MCF 10A (cell line): ENCODE measurements around the gene RHBDL1. TPM values are rescaled to one million over a fixed set of nuclear protein-coding genes. Genes with fewer than 3 reads are reported as not detected.

Experiments
- BruUV-seq: library from RNA; stranded (reverse); fragments of 400-500 nt; replicated peaks from 2 replicates; lab custom pipeline; 2021; lab: Mats Ljungman, UMichigan
- CTCF ChIA-PET: fragments of 300-600 bp; sonication (Branson Sonifier 250); formaldehyde crosslinking; extraction: SDS; loops from one replicate; lab custom pipeline; 2021; ENCODE audit warnings: antibody characterized with exemption, inconsistent platforms; lab: Yijun Ruan, JAX
- POLR2A ChIA-PET: fragments of 300-600, 350-650 bp; sonication (Branson Sonifier 250); formaldehyde crosslinking; extraction: SDS; loops from one replicate; lab custom pipeline; 2020; ENCODE audit warnings: antibody characterized with exemption, inconsistent platforms; lab: Yijun Ruan, JAX
- DNase-seq: peaks from one replicate; pipeline ENCODE4 v3.0.0-alpha.2; 2018; ENCODE audit not compliant: unreplicated experiment
- H3K27ac Mint-ChIP-seq: one replicate; pipeline ENCODE4 v1.8.0; 2022; ENCODE audit warnings: mild to moderate bottlenecking, low read depth, mixed read lengths; ENCODE audit not compliant: unreplicated experiment
- H3K27me3 Mint-ChIP-seq: one replicate; pipeline ENCODE4 v1.8.0; 2022; ENCODE audit warnings: mixed read lengths; ENCODE audit not compliant: insufficient read depth, unreplicated experiment
- H3K36me3 Mint-ChIP-seq: one replicate; pipeline ENCODE4 v1.8.0; 2022; ENCODE audit warnings: mild to moderate bottlenecking, moderate library complexity, mixed read lengths; ENCODE audit not compliant: insufficient read depth, unreplicated experiment
- H3K4me1 Mint-ChIP-seq: one replicate; pipeline ENCODE4 v1.8.0; 2022; ENCODE audit warnings: mixed read lengths; ENCODE audit not compliant: insufficient read depth, unreplicated experiment
- H3K4me3 Mint-ChIP-seq: one replicate; pipeline ENCODE4 v1.8.0; 2022; ENCODE audit warnings: mild to moderate bottlenecking, moderate library complexity, mixed read lengths; ENCODE audit not compliant: unreplicated experiment
- H3K9me3 Mint-ChIP-seq: one replicate; pipeline ENCODE4 v1.8.0; 2022; ENCODE audit warnings: mixed read lengths; ENCODE audit not compliant: unreplicated experiment
- CTCF ChIP-seq: fragments of 200-600 bp; IDR thresholded peaks from one replicate; pipeline ENCODE4 v1.8.0; 2022; ENCODE audit warnings: antibody characterized with exemption, mild to moderate bottlenecking; ENCODE audit not compliant: unreplicated experiment
- intact Hi-C: fragments of 100-400 bp; cut with micrococcal nuclease; formaldehyde crosslinking; loops from 2 replicates; pipeline ENCODE4 v1.14.1; 2022
- total RNA-seq: library from RNA; stranded (reverse); gene quantifications from 2 replicates; pipeline ENCODE4 v1.2.3, GENCODE V29; 2022

RHBDL1 gene
- total RNA-seq, 1 experiment from 2014 or later = 3.0 TPM

- ChIA-PET CTCF (interaction anchor here (0.7 to 1.1 kb wide), 3 partner anchors 7 to 15 kb away, joined by 3 to 5 read pairs (median 3); no protein-coding TSS in a partner anchor), POLR2A (no interaction called here)
- TF ChIP-seq CTCF = no peak
- Mint-ChIP-seq H3K27me3 (no peaks in the 10 kb centered on the region), H3K4me1 (no peaks in the 10 kb centered on the region), H3K36me3 (peaks cover 19% of the 10 kb centered on the region), H3K27ac (no peak overlapping the region), H3K9me3 (no peaks in the 10 kb centered on the region), H3K4me3 (no peak overlapping the region)
- no TSS peak for BruUV-seq
- no peak for DNase-seq
- intact Hi-C loops = no loop called here
Measured at GRCh38 chr16:658679-659571, 16.5 kb upstream of the RHBDL1 start.

GRCh38 chr16:659618-660017, 15.9 kb upstream of the RHBDL1 start:
- POLR2A ChIA-PET = no interaction called here

GRCh38 chr16:660132-660458, 15.4 kb upstream of the RHBDL1 start:
- Mint-ChIP-seq H3K4me1 (no peaks in the 10 kb centered on the region), H3K36me3 (peaks cover 7% of the 10 kb centered on the region), H3K27me3 (no peaks in the 10 kb centered on the region), H3K9me3 (no peaks in the 10 kb centered on the region), H3K4me3 (no peak overlapping the region), H3K27ac (no peak overlapping the region)
- no peak for DNase-seq
- BruUV-seq = no TSS peak
- intact Hi-C loops = no loop called here
- TF ChIP-seq CTCF = no peak
- POLR2A ChIA-PET = interaction anchor here (0.6 kb wide), 1 partner anchor 56 kb away, joined by 3 read pairs; no protein-coding TSS in a partner anchor
- CTCF ChIA-PET = interaction anchor here (0.6 kb wide), 1 partner anchor 70 kb away, joined by 3 read pairs; the partner anchor contains the start of gene RAB40C

More at GRCh38 chr16:659618-660017, 15.9 kb upstream of the RHBDL1 start:
- H3K4me1 Mint-ChIP-seq = no peaks in the 10 kb centered on the region
- BruUV-seq = no TSS peak
- TF ChIP-seq CTCF = no peak
- intact Hi-C loops = no loop called here
- no peak for DNase-seq
- H3K9me3 Mint-ChIP-seq = no peaks in the 10 kb centered on the region
- H3K27ac Mint-ChIP-seq = no peak overlapping the region
- H3K36me3 Mint-ChIP-seq = peaks cover 12% of the 10 kb centered on the region
- no peak overlapping the region for H3K4me3 Mint-ChIP-seq
- no peaks in the 10 kb centered on the region for H3K27me3 Mint-ChIP-seq
- CTCF ChIA-PET = interaction anchor here (0.6 to 0.7 kb wide), 2 partner anchors 16 to 69 kb away, joined by 3 read pairs; partner anchors contain the start of gene RAB40C

GRCh38 chr16:660459-661183, 14.8 kb upstream of the RHBDL1 start:
- no peaks in the 10 kb centered on the region for H3K9me3 Mint-ChIP-seq
- peaks cover 7% of the 10 kb centered on the region for H3K36me3 Mint-ChIP-seq
- peak; percentile 71 for DNase-seq
- H3K4me3 Mint-ChIP-seq = no peak overlapping the region
- no peaks in the 10 kb centered on the region for H3K27me3 Mint-ChIP-seq
- TF ChIP-seq CTCF = peak; percentile 37
- ChIA-PET POLR2A (interaction anchor here (0.6 kb wide), 1 partner anchor 56 kb away, joined by 3 read pairs; no protein-coding TSS in a partner anchor), CTCF (interaction anchor here (0.6 kb wide), 1 partner anchor 70 kb away, joined by 3 read pairs; the partner anchor contains the start of gene RAB40C)
- BruUV-seq = no TSS peak
- H3K4me1 Mint-ChIP-seq = no peaks in the 10 kb centered on the region
- intact Hi-C loops = no loop called here
- H3K27ac Mint-ChIP-seq = no peak overlapping the region
